Retinal pigment epithelial cell (primary cell): ENCODE measurements around the gene PCCA.

Experiments
- DNase-seq: peaks from one replicate; pipeline ENCODE4 v3.0.0-alpha.2; 2010; ENCODE audit warnings: low read depth
- H3K4me3 ChIP-seq: 2 replicates; pipeline ENCODE4 v1.5.1; 2011; ENCODE audit warnings: mild to moderate bottlenecking, low read length, control low read depth, moderate library complexity
- CTCF ChIP-seq: conservative IDR thresholded peaks from 2 replicates; pipeline ENCODE4 v1.5.1; 2011; ENCODE audit warnings: low read depth, low read length, control low read depth, inconsistent platforms

Gene PCCA

GRCh38 chr13:100526318-100527000 is 437.6 kb downstream of the PCCA start:
- H3K4me3 ChIP-seq, result no peak overlapping the region
- DNase-seq, result no peak
- no peak for TF ChIP-seq CTCF

- DNase-seq, result no peak
- TF ChIP-seq CTCF, result no peak
- no peak overlapping the region for H3K4me3 ChIP-seq
Measured at GRCh38 chr13:100527644-100528043, 438.8 kb downstream of the PCCA start.

- no peak for DNase-seq
- no peak for TF ChIP-seq CTCF
- H3K4me3 ChIP-seq, result no peak overlapping the region
Measured at GRCh38 chr13:100528353-100528752, 439.5 kb downstream of the PCCA start.

GRCh38 chr13:100528820-100529219 is 439.9 kb downstream of the PCCA start:
- DNase-seq, result no peak
- TF ChIP-seq CTCF, result no peak

GRCh38 chr13:100529666-100530377 is 440.9 kb downstream of the PCCA start:
- no peak for DNase-seq
- H3K4me3 ChIP-seq, result no peak overlapping the region
- TF ChIP-seq CTCF, result no peak

More at GRCh38 chr13:100528820-100529219, 439.9 kb downstream of the PCCA start:
- H3K4me3 ChIP-seq, result no peak overlapping the region

- no peak for DNase-seq
- no peak overlapping the region for H3K4me3 ChIP-seq
- TF ChIP-seq CTCF, result no peak
Measured at GRCh38 chr13:100530671-100531213, 441.8 kb downstream of the PCCA start.
